Spleen (tissue), 11 donors: Measurements from ENCODE around the gene WDR4. TPM values are rescaled to one million over a fixed set of nuclear protein-coding genes. Genes with fewer than 3 reads are reported as not detected.
"Not testable (repeated sequence)": the region's sequence is repeated elsewhere in the genome, so short reads cannot be mapped to it uniquely, and the experiment has no call there.

Experiments
- DNase-seq: peaks from one replicate; pipeline ENCODE4 v3.0.0-alpha.2; 2020
- H3K27ac ChIP-seq, 8 donors: fragments of 200-600 bp; sonication (generic) in 7 of 8; 1 replicate in 4 of 8; 2 replicates in 4 of 8; pipeline versions ENCODE4 v1.5.0 to v1.8.0; 2016 to 2021; ENCODE audit warnings: inconsistent platforms in 4 of 8, mild to moderate bottlenecking in 4 of 8, moderate library complexity in 1 of 8
- H3K27me3 ChIP-seq, 7 donors: fragments of 200-600 bp; sonication (generic) in 6 of 7; replicated peaks in 1 of 7; 1 replicate in 4 of 7; 2 replicates in 3 of 7; pipeline versions ENCODE4 v1.5.0 to v1.8.0; 2016 to 2021; ENCODE audit warnings: inconsistent platforms in 3 of 7, mild to moderate bottlenecking in 1 of 7
- H3K36me3 ChIP-seq, 6 donors: fragments of 200-600 bp; sonication (generic) in 5 of 6; 1 replicate in 4 of 6; 2 replicates in 2 of 6; pipeline versions ENCODE4 v1.5.0 to v1.8.0; 2016 to 2021; ENCODE audit warnings: inconsistent platforms in 2 of 6
- H3K4me1 ChIP-seq, 6 donors: fragments of 200-600 bp; sonication (generic) in 5 of 6; 1 replicate in 3 of 6; 2 replicates in 3 of 6; pipeline versions ENCODE4 v1.5.0 to v1.8.0; 2016 to 2021; ENCODE audit warnings: inconsistent platforms in 3 of 6
- H3K4me3 ChIP-seq, 8 donors: fragments of 200-600 bp; sonication (generic) in 7 of 8; 1 replicate in 4 of 8; 2 replicates in 4 of 8; pipeline versions ENCODE4 v1.5.0 to v1.8.0; 2016 to 2021; ENCODE audit warnings: inconsistent platforms in 4 of 8, mild to moderate bottlenecking in 4 of 8, moderate library complexity in 2 of 8
- H3K9me3 ChIP-seq, 8 donors: fragments of 200-600 bp; sonication (generic) in 7 of 8; 1 replicate in 4 of 8; 2 replicates in 4 of 8; pipeline versions ENCODE4 v1.5.0 to v1.8.0; 2016 to 2021; ENCODE audit warnings: inconsistent platforms in 4 of 8
- POLR2A ChIP-seq, 3 donors: fragments of 450-650 bp; IDR thresholded peaks; one replicate each; pipeline ENCODE4 v1.5.1; 2017; ENCODE audit warnings: antibody characterized with exemption in 3 of 3, mild to moderate bottlenecking in 1 of 3
- POLR2AphosphoS5 ChIP-seq, 3 donors: sonication (generic); formaldehyde crosslinking; IDR thresholded peaks; one replicate each; pipeline ENCODE4 v1.5.1; 2017; ENCODE audit warnings: antibody characterized with exemption in 3 of 3
- WGBS, 5 donors: extraction: QIAGEN DNeasy Blood & Tissue Kit in 3 of 5; methylation state at CpG; one replicate each; pipeline versions ENCODE4 v1.1.5 to v1.1.7; 2013 to 2018; 5-methylcytosine and 5-hydroxymethylcytosine counted together
- intact Hi-C: fragments of 100-400 bp; cut with DNase I; formaldehyde crosslinking; loops from one replicate; pipeline ENCODE4 v1.15.0; 2023; ENCODE audit warnings: low total_unique reads
- polyA plus RNA-seq, 3 donors: library from polyadenylated mRNA; stranded (reverse); fragments of 200-250 nt; gene quantifications; one replicate each; pipeline ENCODE4 v1.2.1, GENCODE V29; 2013
- total RNA-seq, 7 donors: library from RNA; depleted of rRNA in 3 of 7; stranded (reverse); fragments of >200 nt in 3 of 7; fragmentation: NEBNext Ultra II Directional in 4 of 7; extraction: Animal tissue kit (Norgen Biotek cat#: 25700) in 4 of 7; gene quantifications; one replicate each; pipeline versions ENCODE4 v1.1.0 to v1.2.1, GENCODE V29; 2016 to 2021
- TF ChIP-seq, protein P1 (sequence below), 11 experiments: fragments of 200-600 bp in 7 of 11; fragments of 450-650 bp in 4 of 11; sonication (generic) in 4 of 11; IDR thresholded peaks in 8 of 11; conservative IDR thresholded peaks in 3 of 11; 1 replicate in 7 of 11; 2 replicates in 4 of 11; pipeline versions ENCODE4 v1.4.0 to v1.8.0; 2016 to 2021; ENCODE audit warnings: antibody characterized with exemption in 11 of 11, inconsistent platforms in 4 of 11, mild to moderate bottlenecking in 1 of 11
- donor health status: healthy with polysubstance abuse.
- donor health status: DM: no; HTN: no; CAD: no; lungs with moderate emphysema.
- donor health status: DM: no; HTN: no; CAD: no.
- donor health status: Bipolar disorder and iron deficiency.
- donor health status: healthy.
- donor health status: DM: no; HTN: no; CAD: no.
- donor health status: DM: yes; HTN: yes; CAD: no.

WDR4 gene
- total and polyA plus RNA-seq, 10 donors, result 6.1 to 31.3 (median 18.5) TPM

DNA sequence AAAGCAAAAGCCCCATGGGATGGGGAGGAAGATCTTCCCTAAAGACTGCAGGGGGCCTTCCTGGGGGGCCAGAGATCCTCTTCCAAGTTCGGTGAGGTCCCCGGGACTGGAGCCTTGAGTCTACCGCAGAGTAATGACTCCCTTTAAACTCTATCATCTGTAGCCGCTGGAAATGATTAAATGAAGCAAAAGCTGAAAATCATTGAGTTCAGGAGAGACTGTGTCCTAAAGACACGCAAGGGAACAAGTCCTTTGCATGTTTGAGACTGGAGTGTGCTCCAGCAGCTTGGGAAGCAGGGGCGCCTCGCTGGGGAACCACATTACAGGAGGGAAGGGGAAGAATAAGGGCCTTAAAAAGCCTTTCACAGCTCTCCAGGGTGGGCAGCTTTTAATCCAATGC lies 70.2 kb downstream of the WDR4 start:
- intact Hi-C loops, result no loop called here
- no peaks in the 10 kb centered on the region for H3K9me3 ChIP-seq
- no peak for DNase-seq
- H3K27me3 ChIP-seq, result peaks cover 0 to 14% (median 0%) of the 10 kb centered on the region in 7 donors
- no peaks in the 10 kb centered on the region for H3K36me3 ChIP-seq
- TF ChIP-seq, protein P1, sequence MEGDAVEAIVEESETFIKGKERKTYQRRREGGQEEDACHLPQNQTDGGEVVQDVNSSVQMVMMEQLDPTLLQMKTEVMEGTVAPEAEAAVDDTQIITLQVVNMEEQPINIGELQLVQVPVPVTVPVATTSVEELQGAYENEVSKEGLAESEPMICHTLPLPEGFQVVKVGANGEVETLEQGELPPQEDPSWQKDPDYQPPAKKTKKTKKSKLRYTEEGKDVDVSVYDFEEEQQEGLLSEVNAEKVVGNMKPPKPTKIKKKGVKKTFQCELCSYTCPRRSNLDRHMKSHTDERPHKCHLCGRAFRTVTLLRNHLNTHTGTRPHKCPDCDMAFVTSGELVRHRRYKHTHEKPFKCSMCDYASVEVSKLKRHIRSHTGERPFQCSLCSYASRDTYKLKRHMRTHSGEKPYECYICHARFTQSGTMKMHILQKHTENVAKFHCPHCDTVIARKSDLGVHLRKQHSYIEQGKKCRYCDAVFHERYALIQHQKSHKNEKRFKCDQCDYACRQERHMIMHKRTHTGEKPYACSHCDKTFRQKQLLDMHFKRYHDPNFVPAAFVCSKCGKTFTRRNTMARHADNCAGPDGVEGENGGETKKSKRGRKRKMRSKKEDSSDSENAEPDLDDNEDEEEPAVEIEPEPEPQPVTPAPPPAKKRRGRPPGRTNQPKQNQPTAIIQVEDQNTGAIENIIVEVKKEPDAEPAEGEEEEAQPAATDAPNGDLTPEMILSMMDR (IDR thresholded peaks at IDR 0.05 in 8 of 11, conservative IDR thresholded peaks at IDR 0.05 in 3 of 11), result no peak
- TF ChIP-seq POLR2AphosphoS5 (IDR thresholded peaks at IDR 0.05) (no peak), POLR2A (IDR thresholded peaks at IDR 0.05) (no peak)
- WGBS, 5 donors, result 85 to 96% (median 88%) methylated on average over 7 of the region's 7 CpGs
- H3K27ac ChIP-seq, result no peak overlapping the region
- H3K4me3 ChIP-seq, result no peak overlapping the region
- peaks cover 0 to 8% (median 0%) of the 10 kb centered on the region in 6 donors for H3K4me1 ChIP-seq

- Histone ChIP-seq H3K4me3 (no peak overlapping the region), H3K4me1 (peaks cover 0 to 8% (median 0%) of the 10 kb centered on the region in 6 donors), H3K27me3 (peaks cover 0 to 14% (median 0%) of the 10 kb centered on the region in 7 donors), H3K27ac (no peak overlapping the region), H3K36me3 (no peaks in the 10 kb centered on the region), H3K9me3 (no peaks in the 10 kb centered on the region)
- intact Hi-C loops, result no loop called here
- no peak for TF ChIP-seq POLR2AphosphoS5 (IDR thresholded peaks at IDR 0.05)
- TF ChIP-seq, protein P1 (IDR thresholded peaks at IDR 0.05 in 8 of 11, conservative IDR thresholded peaks at IDR 0.05 in 3 of 11), result no peak
- DNase-seq, result no peak
- WGBS, 5 donors, result 54 to 65% (median 55%) methylated on average over 13 of the region's 13 CpGs
These were observed 71.3 kb downstream of the WDR4 start for GRCh38 chr21:42807938-42808613.

DNA sequence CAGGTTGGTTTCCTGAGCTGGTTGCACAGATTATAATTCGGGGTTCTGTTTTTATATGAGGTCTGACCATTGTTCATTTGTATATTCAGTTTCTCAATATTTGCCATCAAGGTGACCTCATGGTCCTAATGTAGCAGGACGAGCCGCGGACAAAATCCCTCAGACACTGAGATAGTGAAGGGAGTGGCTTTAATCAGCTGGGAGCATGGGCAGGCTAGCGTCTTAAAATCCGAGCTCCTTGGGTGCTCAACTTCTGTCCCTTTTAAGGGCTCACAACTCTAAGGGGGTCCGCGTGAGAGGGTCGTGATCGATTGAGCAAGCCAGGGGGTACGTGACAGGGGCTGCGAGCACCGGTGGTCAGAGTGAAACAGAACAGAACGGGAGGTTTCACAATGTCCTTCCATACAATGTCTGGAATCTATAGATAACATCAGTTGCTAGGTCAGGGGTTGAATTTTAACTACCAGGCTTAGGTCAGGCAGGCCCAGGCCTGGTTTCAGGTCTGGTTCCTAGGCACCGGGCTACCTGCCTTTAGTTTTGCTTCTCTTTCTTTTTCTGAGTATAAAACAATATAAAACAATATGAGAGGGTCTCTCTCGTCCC lies 71.9 kb downstream of the WDR4 start:
- peaks cover 0 to 14% (median 0%) of the 10 kb centered on the region in 7 donors for H3K27me3 ChIP-seq
- intact Hi-C loops, H3K36me3 ChIP-seq, H3K4me1 ChIP-seq, H3K4me3 ChIP-seq, DNase-seq, H3K9me3 ChIP-seq, H3K27ac ChIP-seq: not testable (repeated sequence)
- WGBS, 5 donors, result 60 to 85% (median 74%) methylated on average over 16 of the region's 16 CpGs

GRCh38 chr21:42806509-42807140 lies 72.7 kb downstream of the WDR4 start:
- no peak overlapping the region for H3K4me3 ChIP-seq
- H3K36me3 ChIP-seq, result no peaks in the 10 kb centered on the region
- no peaks in the 10 kb centered on the region for H3K9me3 ChIP-seq
- H3K4me1 ChIP-seq, result peaks cover 0 to 4% (median 0%) of the 10 kb centered on the region in 6 donors
- no peak overlapping the region for H3K27ac ChIP-seq
- WGBS, 5 donors, result 46 to 73% (median 53%) methylated on average over 14 of the region's 14 CpGs
- intact Hi-C loops, result no loop called here
- peak; percentile 52 for DNase-seq
- H3K27me3 ChIP-seq, result peaks cover 0 to 14% (median 0%) of the 10 kb centered on the region in 7 donors
- TF ChIP-seq, protein P1 (IDR thresholded peaks at IDR 0.05 in 8 of 11, conservative IDR thresholded peaks at IDR 0.05 in 3 of 11), result no peak
- TF ChIP-seq POLR2AphosphoS5 (IDR thresholded peaks at IDR 0.05) (no peak), POLR2A (IDR thresholded peaks at IDR 0.05) (no peak)

DNA sequence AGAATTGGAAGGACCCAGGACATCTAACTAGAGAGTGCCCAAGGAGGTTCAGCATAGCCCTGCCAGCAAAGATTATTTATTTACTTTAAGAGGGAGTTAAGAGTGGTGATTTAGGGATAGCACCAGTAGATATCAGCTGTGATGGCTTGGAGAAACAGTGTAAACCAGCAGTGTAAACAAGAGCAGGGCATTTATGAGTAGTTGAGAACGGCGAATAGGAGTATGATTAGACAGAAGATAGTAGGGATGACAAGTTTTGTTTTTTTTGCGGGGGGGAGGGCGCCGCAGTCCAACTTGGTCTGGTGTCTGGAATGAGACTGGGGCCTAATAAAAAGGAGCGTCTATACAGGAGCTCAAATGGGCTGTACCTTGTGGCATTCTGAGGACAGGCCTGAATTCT lies 77.7 kb downstream of the WDR4 start:
- DNase-seq, H3K36me3 ChIP-seq, H3K9me3 ChIP-seq, H3K4me3 ChIP-seq, H3K4me1 ChIP-seq, H3K27ac ChIP-seq, intact Hi-C loops, H3K27me3 ChIP-seq: not testable (repeated sequence)
- 93 to 96% (median 95%) methylated on average over 6 of the region's 6 CpGs for WGBS, 5 donors
